Trophoblast cell (in vitro differentiated cells and primary cell): Measurements from ENCODE around the gene SNX15.

Source experiments
- DNase-seq, 2 donors: peaks; one replicate each; pipeline ENCODE4 v3.0.0-alpha.2; 2016
- H2AFZ ChIP-seq: 2 replicates; pipeline ENCODE4 v1.6.1; 2013; ENCODE audit warnings: low read length, moderate library complexity, mild to moderate bottlenecking; ENCODE audit not compliant: insufficient read depth, poor library complexity
- H2AK5ac ChIP-seq: 2 replicates; pipeline ENCODE4 v1.6.1; 2013; ENCODE audit warnings: mild to moderate bottlenecking, low read length
- H2BK120ac ChIP-seq: 2 replicates; pipeline ENCODE4 v1.6.1; 2013; ENCODE audit warnings: low read length, mild to moderate bottlenecking, moderate library complexity; ENCODE audit not compliant: insufficient read depth, poor library complexity
- H2BK12ac ChIP-seq: 2 replicates; pipeline ENCODE4 v1.6.1; 2013; ENCODE audit warnings: mild to moderate bottlenecking, low read length, moderate library complexity
- H2BK5ac ChIP-seq: 2 replicates; pipeline ENCODE4 v1.6.1; 2013; ENCODE audit warnings: low read length, low read depth, moderate library complexity, mild to moderate bottlenecking; ENCODE audit not compliant: poor library complexity
- H3K14ac ChIP-seq: 2 replicates; pipeline ENCODE4 v1.6.1; 2013; ENCODE audit warnings: mild to moderate bottlenecking, low read length
- H3K18ac ChIP-seq: 2 replicates; pipeline ENCODE4 v1.6.1; 2013; ENCODE audit warnings: mild to moderate bottlenecking, low read length
- H3K23ac ChIP-seq: 2 replicates; pipeline ENCODE4 v1.6.1; 2013; ENCODE audit warnings: low read length
- H3K27ac ChIP-seq: 2 replicates; pipeline ENCODE4 v1.5.1; 2013; ENCODE audit warnings: low read depth, mild to moderate bottlenecking, inconsistent platforms, low read length, moderate library complexity
- H3K27me3 ChIP-seq: 2 replicates; pipeline ENCODE4 v1.6.1; 2013; ENCODE audit warnings: inconsistent platforms, mild to moderate bottlenecking, low read length, moderate library complexity; ENCODE audit not compliant: insufficient read depth
- H3K36me3 ChIP-seq, 2 experiments: 1 replicate in 1 of 2; 2 replicates in 1 of 2; pipeline ENCODE4 v1.6.1; 2013; ENCODE audit warnings: low read length in 2 of 2, mild to moderate bottlenecking in 2 of 2, moderate library complexity in 1 of 2; ENCODE audit not compliant: insufficient read depth in 2 of 2, control insufficient read depth in 1 of 2
- H3K4ac ChIP-seq: 2 replicates; pipeline ENCODE4 v1.6.1; 2013; ENCODE audit warnings: low read depth, mild to moderate bottlenecking, low read length, moderate library complexity
- H3K4me1 ChIP-seq, 2 experiments: 1 replicate in 1 of 2; 2 replicates in 1 of 2; pipeline ENCODE4 v1.6.1; 2013; ENCODE audit warnings: low read length in 2 of 2, mild to moderate bottlenecking in 2 of 2, moderate library complexity in 1 of 2; ENCODE audit not compliant: insufficient read depth in 2 of 2, control insufficient read depth in 1 of 2
- H3K4me2 ChIP-seq: 2 replicates; pipeline ENCODE4 v1.6.1; 2013; ENCODE audit warnings: inconsistent platforms, mild to moderate bottlenecking, low read length, moderate library complexity
- H3K4me3 ChIP-seq: 2 replicates; pipeline ENCODE4 v1.5.1; 2013; ENCODE audit warnings: mild to moderate bottlenecking, low read depth, low read length, inconsistent platforms
- H3K79me1 ChIP-seq: one replicate; pipeline ENCODE4 v1.6.1; 2013; ENCODE audit warnings: low read length
- H3K79me2 ChIP-seq: 2 replicates; pipeline ENCODE4 v1.6.1; 2013; ENCODE audit warnings: low read length, mild to moderate bottlenecking; ENCODE audit not compliant: control insufficient read depth, insufficient read depth, poor library complexity
- H3K9ac ChIP-seq: 2 replicates; pipeline ENCODE4 v1.6.1; 2013; ENCODE audit warnings: mild to moderate bottlenecking, low read length
- H3K9me3 ChIP-seq: 2 replicates; pipeline ENCODE4 v1.6.1; 2013; ENCODE audit warnings: low read depth, mild to moderate bottlenecking, control low read depth, inconsistent platforms, low read length; ENCODE audit not compliant: insufficient read depth
- H4K12ac ChIP-seq: 2 replicates; pipeline ENCODE4 v1.6.1; 2013; ENCODE audit warnings: low read depth, mild to moderate bottlenecking, low read length, moderate library complexity
- H4K8ac ChIP-seq: 2 replicates; pipeline ENCODE4 v1.6.1; 2013; ENCODE audit warnings: low read depth, mild to moderate bottlenecking, low read length, moderate library complexity
- H4K91ac ChIP-seq: one replicate; pipeline ENCODE4 v1.6.1; 2013; ENCODE audit warnings: low read depth, mild to moderate bottlenecking, low read length, moderate library complexity
- WGBS: extraction: QIAGEN DNeasy Blood & Tissue Kit; methylation state at CpG from one replicate; pipeline ENCODE4 v1.1.7; 2013; ENCODE audit warnings: missing lambda C conversion rate; ENCODE audit not compliant: insufficient read length, insufficient coverage; ENCODE audit errors: extremely low coverage; 5-methylcytosine and 5-hydroxymethylcytosine counted together

The SNX15 gene

DNA sequence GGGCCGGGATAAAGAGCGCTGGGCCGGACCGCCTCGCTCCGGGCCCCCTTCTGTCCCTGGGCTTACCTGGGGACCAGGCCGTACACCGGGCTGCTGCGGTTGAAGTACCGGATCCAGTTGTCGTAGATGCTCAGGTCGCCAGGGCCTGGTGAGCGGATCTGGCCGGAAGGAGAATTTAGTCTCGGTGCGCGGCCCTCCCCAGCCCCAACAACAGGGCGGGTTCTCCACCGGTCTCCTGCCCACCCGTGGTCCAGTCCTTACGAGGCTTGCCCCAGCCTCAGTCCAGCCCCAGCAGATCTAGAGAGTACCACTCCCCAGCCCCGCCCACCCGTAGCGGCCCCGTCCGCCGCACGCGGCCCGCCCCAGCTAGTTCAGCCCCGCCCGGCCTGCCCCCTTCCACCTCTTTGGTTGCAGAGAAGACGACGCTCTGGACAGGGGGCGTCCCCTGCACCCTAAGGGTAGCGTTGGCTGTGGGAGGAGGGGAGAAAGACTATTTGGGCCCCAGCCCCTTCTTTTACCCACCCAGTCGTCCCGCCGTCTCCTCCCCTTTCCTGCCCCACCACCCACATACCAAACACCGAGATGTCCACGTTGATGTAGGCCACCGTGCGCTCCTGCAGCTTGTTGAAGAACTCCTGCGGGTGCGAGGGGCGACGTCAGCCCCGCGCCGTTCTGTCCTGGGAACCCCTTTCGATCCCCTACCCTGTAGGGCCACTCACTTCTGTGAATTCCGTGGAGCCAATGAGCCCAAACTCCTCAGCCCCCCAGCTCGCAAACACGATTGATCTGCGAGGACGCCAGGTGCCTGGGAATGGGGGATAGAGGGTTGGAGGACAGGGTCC is 20.6 kb downstream of the SNX15 start:
- Histone ChIP-seq H4K8ac (no peak overlapping the region), H3K9me3 (peaks cover 1% of the 10 kb centered on the region), H2BK5ac (no peak overlapping the region), H4K12ac (no peak overlapping the region), H3K4ac (no peak overlapping the region), H4K91ac (no peak overlapping the region), H2AK5ac (no peak overlapping the region), H3K4me2 (peak overlapping the region; percentile 43), H3K27ac (no peak overlapping the region), H3K4me3 (no peak overlapping the region), H2BK12ac (no peak overlapping the region), H3K79me2 (no peaks in the 10 kb centered on the region), H3K9ac (no peak overlapping the region), H3K14ac (no peak overlapping the region), H3K79me1 (no peaks in the 10 kb centered on the region), H3K18ac (no peak overlapping the region), H2BK120ac (no peak overlapping the region), H2AFZ (no peak overlapping the region), H3K36me3 (peaks cover 19% of the 10 kb centered on the region in 2 experiments), H3K23ac (no peak overlapping the region), H3K4me1 (no peaks in the 10 kb centered on the region), H3K27me3 (no peaks in the 10 kb centered on the region)
- WGBS = no CpG with 5 or more reads among the region's 56 CpGs
- no peak for DNase-seq

DNA sequence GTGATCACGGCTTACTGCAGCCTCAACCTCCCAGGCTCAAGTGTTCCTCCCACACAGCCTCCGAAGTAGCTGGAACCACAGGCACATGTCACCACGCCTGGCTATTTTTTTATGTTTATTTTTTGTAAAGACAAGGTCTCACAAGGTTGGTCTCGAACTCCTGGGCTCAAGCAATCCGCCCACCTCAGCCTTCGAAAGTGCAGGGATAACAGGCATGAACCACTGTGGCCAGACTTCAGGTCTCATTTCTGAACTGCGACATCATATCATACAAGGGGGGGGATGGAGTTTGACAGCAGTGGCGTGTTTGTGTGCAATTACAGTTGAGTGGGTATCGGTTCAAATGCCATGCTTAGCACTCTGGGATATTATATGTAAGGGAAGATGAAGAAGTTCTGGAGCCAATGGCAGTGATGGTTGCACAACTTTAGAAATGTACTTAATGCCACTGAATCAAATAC is 24.2 kb downstream of the SNX15 start:
- Histone ChIP-seq H3K18ac (no peak overlapping the region), H4K8ac (no peak overlapping the region), H3K27me3 (no peaks in the 10 kb centered on the region), H3K4me2 (no peak overlapping the region), H3K9ac (no peak overlapping the region), H4K12ac (no peak overlapping the region), H2BK120ac (no peak overlapping the region), H3K79me1 (no peaks in the 10 kb centered on the region), H2AFZ (no peak overlapping the region), H2BK12ac (no peak overlapping the region), H2AK5ac (no peak overlapping the region), H2BK5ac (no peak overlapping the region), H4K91ac (no peak overlapping the region), H3K79me2 (no peaks in the 10 kb centered on the region), H3K4ac (no peak overlapping the region), H3K36me3 (no peaks in the 10 kb centered on the region), H3K14ac (no peak overlapping the region), H3K9me3 (peaks cover 5% of the 10 kb centered on the region), H3K4me3 (no peak overlapping the region), H3K23ac (no peak overlapping the region), H3K4me1 (no peaks in the 10 kb centered on the region), H3K27ac (no peak overlapping the region)
- WGBS = no CpG with 5 or more reads among the region's 9 CpGs
- DNase-seq = no peak

DNA sequence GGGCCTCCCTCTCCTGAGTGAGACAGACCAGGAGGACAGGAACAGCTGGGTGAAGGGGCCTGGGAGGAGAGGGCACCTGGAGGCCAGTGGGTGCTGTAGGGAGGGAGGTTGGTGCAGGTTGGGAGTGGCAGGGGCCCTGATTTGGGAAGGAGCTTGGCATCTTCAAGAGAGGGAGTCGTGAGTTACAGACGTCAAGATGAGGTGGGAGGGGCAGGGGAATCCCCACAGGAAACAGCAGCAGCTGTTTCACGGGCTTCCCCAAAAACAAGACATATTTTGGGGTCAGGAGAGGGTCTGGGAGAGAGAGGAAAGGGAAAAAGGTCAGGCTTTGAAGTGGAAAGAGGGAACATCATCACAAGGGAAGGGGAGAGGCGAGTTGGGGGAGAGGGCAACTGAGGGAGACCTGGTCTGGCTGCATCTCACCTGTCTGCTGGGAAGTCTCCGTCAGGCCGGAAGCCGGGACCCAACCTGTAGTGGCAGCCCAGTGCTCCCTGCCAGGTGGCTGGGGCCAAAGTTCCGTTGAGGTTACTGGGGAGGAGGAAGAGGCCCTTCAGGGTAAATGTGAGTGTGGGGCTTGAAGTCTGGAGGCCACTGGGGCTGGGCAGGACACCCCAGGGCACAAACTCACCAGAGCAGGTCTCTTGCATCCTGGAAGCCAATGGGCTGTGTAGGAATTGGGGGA is 26.7 kb downstream of the SNX15 start:
- Histone ChIP-seq H3K4me1 (no peaks in the 10 kb centered on the region), H3K14ac (no peak overlapping the region), H4K12ac (no peak overlapping the region), H3K36me3 (no peaks in the 10 kb centered on the region), H3K4me3 (no peak overlapping the region), H3K18ac (no peak overlapping the region), H2AK5ac (no peak overlapping the region), H3K23ac (no peak overlapping the region), H2BK120ac (no peak overlapping the region), H3K79me2 (no peaks in the 10 kb centered on the region), H4K8ac (no peak overlapping the region), H4K91ac (no peak overlapping the region), H3K27me3 (no peaks in the 10 kb centered on the region), H3K79me1 (no peaks in the 10 kb centered on the region), H3K9ac (no peak overlapping the region), H3K27ac (no peak overlapping the region), H2BK12ac (no peak overlapping the region), H2BK5ac (no peak overlapping the region), H3K4me2 (no peak overlapping the region), H3K4ac (no peak overlapping the region), H3K9me3 (peaks cover 3% of the 10 kb centered on the region), H2AFZ (no peak overlapping the region)
- no CpG with 5 or more reads among the region's 8 CpGs for WGBS
- no peak for DNase-seq

- H3K79me2 ChIP-seq = no peaks in the 10 kb centered on the region
- DNase-seq = no peak
- no peak overlapping the region for H4K12ac ChIP-seq
- H3K27me3 ChIP-seq = no peaks in the 10 kb centered on the region
- H3K4me1 ChIP-seq = no peaks in the 10 kb centered on the region
- no peak overlapping the region for H3K9ac ChIP-seq
- H3K79me1 ChIP-seq = no peaks in the 10 kb centered on the region
- no peak overlapping the region for H2AK5ac ChIP-seq
- H3K9me3 ChIP-seq = peaks cover 3% of the 10 kb centered on the region
- H3K14ac ChIP-seq = no peak overlapping the region
- no peaks in the 10 kb centered on the region for H3K36me3 ChIP-seq
- no peak overlapping the region for H3K4me2 ChIP-seq
- H3K27ac ChIP-seq = no peak overlapping the region
- no peak overlapping the region for H2BK120ac ChIP-seq
- no peak overlapping the region for H2AFZ ChIP-seq
- no peak overlapping the region for H4K91ac ChIP-seq
- H2BK12ac ChIP-seq = no peak overlapping the region
- H3K4ac ChIP-seq = no peak overlapping the region
- WGBS = no CpG with 5 or more reads among the region's 1 CpG
- H3K18ac ChIP-seq = no peak overlapping the region
- H4K8ac ChIP-seq = no peak overlapping the region
- no peak overlapping the region for H2BK5ac ChIP-seq
- H3K23ac ChIP-seq = no peak overlapping the region
- no peak overlapping the region for H3K4me3 ChIP-seq
Measured at GRCh38 chr11:65055538-65055937, 28.3 kb downstream of the SNX15 start.
